Activated CD8-positive, alpha-beta memory T cell treated with anti-CD3 and anti-CD28 coated beads, Interleukin-2, amount 50 U/mL, for 48 hours (primary cell): ENCODE results near the gene TOP2B.

Experiments
- DNase-seq: peaks from one replicate; pipeline ENCODE4 v3.0.0-alpha.2; 2020

TOP2B gene

DNA sequence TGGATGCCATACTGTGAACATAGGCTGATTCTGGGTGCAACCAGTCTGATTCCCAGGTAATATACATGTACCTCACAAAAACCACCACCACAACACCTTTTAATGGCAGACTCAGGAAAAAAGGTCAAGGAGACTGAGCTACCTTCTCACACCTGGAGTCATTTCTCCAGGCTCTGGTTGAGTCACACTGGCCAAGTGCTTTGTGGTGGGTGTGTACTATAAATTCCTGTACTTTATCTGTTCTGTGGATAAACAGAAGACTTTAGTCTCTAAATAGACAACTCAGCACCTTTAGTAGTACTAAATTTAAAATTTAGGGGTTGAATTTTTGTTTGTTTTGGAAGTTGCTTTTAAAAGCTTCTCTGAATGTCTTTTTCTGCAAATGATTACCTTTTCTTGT is 46.7 kb downstream of the TOP2B start:
- DNase-seq: no peak

DNA sequence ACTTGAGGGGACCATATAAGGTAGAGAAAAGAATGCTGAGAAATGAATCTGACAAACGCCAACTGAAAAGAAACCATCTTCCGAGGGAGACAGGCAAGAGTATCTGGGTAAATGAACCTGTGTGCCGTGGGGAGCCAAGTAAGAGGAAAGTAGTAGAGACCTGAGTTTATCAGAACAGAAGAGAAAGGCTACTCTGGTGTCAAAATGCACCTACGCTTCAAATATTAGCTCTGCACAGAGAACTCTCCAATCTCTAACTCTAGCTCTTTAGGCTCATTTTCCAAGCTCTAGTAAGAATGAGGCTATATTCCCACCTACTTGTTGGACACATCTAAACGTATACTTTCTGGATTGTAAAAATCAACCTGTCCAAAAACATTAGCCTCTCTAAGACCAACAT is 53.5 kb downstream of the TOP2B start:
- DNase-seq: no peak

DNA sequence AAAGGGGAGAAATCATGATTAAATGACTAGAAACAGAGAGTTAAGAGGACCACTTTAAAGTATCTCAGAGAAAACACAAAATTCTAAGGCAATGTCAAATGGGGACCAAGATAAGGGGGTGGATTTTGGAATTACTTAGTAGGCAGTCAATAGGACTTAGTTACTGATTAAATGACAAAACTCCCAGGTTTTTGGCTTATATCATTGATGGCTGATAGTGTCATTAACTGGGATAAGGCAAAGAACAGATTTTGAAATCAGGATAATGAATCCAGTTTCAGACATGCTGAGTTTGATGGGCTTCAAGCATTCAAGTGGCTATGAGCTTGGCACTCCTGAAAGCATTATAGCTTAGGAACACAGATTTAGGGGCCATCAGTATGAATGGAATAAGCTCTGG is 53.9 kb downstream of the TOP2B start:
- no peak for DNase-seq

DNA sequence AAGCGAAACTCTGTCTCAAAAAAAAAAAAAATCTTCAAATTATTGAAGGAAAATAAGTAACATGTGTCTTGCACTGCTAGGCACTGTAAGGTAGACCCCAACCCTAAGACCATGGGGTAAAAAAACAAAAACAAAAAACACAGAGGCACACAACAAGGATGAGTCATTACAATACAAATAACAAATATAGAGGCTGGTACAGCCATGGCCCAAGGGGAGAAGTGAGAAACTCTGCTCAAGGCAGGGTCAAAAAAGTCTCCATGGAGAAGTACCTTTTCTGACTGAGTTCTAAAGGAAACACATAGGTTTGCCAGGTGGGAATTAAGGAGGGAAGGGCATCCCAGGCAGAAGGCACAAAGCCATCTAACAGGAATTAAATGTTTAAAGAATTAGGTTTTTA is 54.5 kb downstream of the TOP2B start:
- DNase-seq: no peak

DNA sequence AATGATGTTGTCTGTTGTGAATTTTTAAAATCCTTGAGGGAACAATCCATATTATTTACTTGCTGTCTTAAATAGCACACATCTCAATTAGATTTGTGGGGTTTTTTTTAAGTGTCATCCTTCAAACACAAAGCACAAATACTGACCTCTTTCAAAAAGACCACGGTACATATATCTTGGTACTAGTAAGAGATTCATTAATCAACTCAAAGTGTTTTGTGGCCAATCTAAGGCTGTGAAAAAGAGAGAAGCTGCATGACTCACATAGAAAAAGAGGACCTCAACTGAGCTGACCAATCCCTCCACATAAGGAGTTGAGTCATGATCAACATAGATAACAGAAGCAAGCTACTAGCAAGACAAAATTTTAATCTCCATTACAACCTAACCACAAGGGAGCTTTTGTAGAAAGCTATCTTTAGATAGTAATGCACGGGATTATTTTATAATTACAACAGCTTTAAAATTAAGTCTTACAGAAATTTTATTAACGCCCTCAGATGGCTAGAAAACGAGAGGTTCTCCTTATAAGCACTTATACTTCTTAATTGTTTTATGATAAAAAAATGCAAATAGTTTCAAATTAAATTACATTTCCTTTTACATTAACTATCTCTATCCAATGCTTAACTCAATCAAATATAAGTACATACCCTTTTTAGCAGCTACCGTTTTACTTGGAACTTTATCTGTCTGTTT is 60.5 kb downstream of the TOP2B start:
- DNase-seq: no peak

DNA sequence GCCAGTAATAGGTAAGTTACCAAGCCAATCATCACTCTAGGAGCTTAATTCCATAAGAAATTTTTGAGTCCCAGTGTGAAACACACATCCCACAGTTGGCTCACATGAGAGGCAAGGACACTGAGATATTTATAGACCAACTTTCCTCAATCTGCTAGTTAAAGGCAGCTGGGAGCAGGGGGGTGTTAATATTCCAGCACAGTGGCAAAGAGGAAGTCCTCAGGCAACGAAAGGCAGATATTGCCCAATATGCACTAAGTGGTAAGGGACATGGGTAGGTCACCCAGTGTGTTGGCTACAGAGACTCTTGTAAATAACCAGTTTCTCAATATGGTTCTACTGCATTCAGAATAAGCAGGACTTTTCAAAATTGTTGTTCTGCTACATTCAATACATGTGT is 61.0 kb downstream of the TOP2B start:
- DNase-seq: no peak

DNA sequence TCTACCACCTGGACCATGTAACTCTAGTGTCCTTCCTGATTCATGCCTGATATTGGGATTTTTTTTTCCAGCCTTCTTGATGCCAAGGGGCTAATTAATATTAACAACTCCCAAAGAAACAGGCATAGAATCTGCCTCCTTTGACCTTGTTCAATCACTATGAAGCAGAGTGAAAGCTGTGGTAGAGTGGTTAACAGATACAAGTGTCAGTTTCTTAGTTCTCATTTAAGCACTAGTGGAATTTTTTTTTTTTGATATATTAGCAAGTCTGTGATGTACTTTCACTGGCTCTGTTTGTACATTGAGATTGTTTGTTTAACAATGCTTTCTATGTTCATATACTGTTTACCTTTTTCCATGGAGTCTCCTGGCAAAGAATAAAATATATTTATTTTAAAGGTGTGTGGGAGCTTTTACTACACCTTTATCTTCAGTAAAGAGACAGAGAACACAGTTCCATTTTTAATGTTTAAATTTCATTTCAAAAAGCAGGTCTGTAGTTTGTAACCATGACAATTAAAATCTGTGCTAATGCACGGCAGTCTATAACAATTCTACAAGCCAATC is 67.1 kb downstream of the TOP2B start:
- no peak for DNase-seq

DNA sequence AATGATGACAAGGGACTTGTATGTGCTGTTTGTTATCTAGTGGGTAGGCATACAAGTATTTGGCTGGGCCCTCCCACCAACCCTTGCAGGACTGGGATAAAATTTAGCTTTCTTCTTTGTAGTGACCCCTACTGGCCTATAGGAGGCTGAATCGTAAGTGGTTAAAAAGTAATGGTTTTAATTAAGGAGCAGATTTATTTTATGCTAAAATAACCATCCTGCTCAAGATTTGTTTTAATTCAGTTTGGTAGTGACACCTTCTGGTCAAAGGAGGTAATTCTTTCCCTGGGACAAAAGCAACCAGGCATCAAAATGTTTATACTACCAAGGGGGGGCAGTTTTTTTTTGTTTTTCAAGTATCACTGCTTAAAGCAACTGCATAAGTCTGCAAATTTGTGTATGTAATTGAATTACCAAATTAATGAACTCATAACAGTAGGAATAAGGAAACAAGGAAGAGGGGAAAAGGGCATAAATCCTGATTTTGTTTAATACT is 70.7 kb downstream of the TOP2B start:
- DNase-seq: no peak

DNA sequence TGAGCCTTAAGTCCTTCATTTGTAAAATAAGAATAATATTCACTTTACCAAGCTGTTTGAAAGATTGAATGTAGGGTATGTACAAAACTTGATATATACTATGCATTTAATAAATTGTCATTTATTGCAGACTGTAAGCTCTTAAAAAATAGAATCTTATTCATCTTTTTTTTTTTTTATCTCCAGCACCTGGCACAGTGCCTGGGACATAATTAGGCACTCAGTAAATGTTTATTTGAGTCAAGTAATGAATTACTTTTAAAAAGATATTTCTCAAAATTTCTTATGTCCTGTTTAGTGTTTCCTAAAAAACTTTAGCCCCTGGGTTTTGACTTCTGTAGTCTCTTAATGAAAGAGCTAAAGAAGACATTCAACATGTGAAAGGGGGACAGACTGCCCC is 71.7 kb downstream of the TOP2B start:
- no peak for DNase-seq

DNA sequence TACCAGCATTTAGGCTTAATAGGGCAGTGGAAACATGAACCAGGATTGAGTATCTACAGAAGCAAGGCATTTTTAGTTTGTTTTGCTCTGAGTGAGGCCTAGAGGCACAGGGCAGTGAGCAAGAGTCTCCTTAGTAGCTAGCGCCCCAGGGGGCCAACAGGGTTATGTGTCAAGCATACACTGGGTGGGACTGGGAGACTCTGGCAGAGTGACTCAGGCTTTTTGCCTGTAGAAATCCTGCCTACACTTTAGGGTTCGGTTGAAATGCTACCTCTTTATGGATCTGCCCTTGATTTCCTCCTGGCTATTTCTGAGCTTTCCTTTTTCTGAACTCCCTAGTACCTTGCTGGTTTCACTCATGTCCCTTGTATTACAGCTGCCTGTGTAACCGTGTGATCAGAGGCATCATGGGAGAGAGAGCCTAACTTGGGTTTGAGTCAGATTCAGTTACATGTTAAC is 72.2 kb downstream of the TOP2B start:
- no peak for DNase-seq

DNA sequence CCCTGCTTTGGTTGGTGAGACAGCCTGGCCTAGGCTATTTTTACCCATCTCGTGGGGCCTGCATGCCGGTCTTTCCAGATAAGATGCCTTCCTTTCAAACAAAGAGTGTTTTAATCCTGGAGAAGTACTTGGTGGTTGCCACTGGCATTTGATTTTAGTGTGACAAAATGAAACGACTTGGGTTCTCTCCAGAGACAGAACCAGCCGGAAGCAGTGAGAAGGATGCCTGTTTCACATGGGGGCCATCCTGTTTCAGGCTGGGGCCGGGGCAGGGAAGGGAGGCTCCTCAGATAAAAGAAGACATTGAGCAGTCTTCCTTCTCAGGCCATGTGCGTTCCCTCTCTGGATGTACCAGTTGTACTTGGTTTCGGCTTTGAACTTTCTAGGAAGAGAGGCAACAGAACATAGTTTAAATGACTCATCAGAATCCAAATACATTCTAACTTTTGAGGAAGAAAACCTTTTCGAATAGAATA is 74.9 kb downstream of the TOP2B start:
- no peak for DNase-seq

DNA sequence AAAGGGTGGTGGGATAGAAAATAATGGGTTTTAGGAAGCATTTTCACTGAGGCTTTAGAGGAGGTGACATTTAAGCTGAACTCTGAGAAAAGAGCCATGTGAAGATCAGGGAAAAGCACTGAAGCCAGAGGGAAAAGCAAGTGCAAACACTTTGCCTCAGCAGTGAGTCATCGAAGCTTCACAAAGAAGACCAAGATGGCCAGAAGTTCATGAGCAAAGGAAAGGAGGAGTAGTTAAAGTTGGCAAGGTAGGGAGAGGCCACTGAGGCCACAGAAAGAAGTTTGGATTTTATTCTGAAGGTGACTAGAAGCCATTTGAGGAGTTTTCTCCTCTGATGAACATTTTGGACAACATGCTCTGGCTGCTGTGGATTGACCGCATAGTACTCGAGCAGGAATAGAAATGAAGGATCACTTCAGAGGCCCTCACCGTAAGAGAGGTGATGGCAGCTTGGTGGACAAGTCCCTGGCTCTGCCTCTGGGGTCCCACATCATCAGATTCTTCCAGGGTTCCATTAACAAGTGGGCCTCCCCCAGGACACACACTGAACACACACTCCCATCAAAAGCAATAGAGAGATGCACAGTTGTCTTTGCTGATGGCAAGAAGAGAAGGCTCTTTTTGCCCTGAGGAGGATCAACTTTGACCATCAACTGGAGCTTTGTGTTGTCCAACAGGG is 75.5 kb downstream of the TOP2B start:
- DNase-seq: no peak

DNA sequence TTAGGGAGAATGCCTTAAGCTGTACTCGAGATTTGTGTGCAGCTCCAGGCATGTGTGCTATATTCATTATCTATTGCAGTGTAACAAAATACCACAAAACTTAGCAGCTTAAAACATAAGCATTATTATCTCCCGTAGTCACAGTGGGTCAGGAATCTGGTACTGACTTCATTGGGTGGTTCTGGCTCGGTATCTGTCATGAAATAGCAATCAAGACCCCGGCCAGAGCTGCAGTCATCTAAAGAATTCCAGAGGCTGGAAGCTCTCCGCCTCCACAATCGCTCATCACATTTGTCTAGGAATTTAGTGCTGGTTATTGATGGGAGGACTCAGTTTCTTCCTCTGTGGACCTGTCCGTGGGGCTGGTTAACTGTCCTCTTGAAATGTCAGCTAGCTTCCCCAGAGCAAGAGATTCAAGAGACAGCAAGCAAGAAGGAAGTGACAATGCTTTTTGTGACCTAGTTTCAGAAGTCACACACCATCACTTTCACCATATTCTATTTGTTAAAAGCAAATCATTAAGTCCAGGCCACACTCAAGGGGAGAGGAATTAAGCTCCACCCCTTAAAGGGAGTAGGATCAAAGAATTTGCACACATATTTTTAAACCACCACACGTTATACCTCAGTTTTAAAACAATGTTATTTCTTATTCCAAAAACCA is 76.1 kb downstream of the TOP2B start:
- no peak for DNase-seq

DNA sequence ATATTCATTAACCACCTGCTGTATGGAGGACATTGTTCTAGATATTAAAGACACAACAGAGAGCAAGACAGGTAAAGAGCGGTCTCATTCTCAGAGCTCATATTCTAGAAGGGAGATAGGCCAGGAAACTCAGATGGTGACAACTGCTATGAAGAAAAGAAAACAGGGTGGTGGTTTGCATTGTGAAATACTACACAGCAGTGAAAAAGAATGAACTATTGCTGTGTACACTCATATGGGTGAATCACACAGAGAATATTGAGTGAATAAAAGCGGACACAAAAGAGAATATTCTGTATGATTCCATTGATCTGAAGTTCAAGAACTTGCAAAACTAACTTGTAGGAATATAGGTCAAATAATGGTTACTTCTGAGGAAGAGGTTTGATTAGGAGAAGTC is 76.7 kb downstream of the TOP2B start:
- DNase-seq: no peak

DNA sequence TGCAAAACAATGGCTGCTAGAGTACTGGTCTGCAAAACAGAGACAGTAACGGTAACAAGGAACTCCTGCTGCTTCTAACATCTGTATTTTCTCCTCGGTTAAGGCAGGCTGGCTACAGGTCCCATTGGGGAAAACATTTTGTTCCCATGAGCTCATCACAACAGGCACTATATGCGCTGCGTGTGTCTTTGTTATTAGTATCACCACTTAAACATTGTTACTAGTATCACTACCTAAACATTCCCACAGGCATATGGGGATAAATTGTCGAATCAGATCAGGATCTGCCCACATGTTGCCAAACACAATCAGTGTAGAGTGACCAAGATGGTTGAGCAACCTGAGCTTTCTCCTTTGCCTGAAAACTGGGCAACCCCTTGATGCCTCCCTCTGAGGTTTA is 77.2 kb downstream of the TOP2B start:
- DNase-seq: no peak

DNA sequence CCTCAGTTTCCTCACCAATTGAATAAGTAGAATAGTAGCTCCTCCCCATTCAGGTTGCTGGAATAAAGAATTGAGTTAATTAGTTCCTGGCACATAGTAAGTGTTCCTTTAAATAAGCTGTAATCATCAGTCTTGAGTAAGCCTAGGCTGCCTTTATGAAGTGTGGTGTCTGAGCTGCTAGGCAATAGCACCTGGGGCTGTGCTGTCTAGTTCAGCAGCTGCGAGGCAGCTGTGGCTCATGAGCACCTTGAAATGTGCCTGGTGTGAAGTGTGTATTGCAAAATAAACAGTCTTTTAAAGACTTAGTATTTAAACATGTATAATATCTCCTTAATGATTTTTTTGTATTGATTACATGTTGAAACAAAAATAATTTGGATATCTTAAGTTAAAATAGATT is 77.6 kb downstream of the TOP2B start:
- no peak for DNase-seq

DNA sequence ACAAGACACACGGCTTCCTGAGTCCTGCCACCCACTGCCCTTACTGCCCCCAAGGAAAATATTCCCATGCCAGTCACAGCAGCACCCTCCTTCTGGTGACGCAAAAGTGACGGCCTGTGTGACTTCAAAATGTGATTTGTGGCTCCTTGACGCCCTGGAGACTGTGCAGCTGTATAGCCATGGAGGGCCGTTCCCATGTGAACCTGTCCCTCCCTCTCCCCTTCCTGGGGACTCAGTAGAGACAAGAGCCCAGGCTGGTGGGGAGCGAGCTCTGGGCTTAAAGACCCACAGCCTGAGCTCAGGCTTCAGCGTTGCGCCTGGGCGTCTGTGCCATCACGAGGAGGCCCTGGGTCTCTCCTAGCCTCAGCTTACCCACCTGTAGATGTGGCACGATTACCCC is 78.2 kb downstream of the TOP2B start:
- no peak for DNase-seq

DNA sequence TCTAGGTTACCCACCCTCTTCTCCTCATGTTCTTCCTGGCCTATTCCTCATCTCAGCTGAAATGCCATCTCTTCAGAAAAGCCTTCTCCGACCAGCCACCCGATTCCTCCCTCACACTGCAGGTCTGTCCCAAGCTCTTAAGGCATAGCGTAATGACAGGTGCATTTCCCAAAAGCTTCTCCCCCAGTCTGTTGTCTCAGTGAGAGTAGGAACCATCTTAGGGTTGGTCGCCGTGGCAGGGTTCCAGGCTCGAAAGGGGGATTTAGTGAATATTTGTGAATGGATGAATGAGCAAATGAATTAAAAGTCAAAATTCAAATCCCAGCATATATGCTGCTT is 78.6 kb downstream of the TOP2B start:
- no peak for DNase-seq

DNA sequence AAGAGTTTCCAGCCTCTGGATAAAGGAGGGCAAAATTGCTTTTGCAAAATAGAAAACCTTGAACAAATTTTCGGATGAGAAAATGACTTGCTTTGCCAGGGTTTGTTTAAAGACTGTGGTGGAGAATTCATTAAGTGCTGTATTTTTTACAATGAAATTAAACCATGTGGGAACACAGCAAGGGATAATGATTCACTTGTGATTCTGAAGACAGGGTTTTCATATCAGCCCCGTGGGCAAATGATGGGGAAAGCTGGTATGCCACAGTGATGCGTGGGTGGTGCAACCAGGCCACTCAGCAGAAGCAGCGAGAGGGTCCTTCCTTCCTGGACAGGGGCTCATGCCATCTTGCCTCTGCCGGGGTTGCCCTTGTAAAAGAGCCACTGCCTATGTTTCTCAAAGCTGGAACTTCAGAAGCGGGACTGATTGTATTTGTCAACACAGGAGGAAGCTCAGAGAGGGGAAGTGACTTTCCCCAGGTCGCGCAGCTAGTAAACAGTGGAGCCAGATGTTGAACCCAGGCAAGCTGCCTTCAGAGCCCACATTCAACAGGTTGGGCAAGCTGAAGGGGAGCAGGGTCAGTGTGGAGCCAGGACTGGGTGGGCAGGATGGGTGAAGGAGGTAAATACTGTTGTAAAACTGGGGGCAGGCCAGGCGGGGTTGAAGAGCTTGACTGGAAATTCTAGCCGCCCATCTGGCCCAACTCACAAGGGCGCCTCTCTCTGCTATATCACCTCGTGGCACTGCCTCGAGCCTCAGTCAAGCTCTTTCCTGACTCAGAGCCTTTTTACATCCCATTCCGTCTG is 79.1 kb downstream of the TOP2B start:
- no peak for DNase-seq

DNA sequence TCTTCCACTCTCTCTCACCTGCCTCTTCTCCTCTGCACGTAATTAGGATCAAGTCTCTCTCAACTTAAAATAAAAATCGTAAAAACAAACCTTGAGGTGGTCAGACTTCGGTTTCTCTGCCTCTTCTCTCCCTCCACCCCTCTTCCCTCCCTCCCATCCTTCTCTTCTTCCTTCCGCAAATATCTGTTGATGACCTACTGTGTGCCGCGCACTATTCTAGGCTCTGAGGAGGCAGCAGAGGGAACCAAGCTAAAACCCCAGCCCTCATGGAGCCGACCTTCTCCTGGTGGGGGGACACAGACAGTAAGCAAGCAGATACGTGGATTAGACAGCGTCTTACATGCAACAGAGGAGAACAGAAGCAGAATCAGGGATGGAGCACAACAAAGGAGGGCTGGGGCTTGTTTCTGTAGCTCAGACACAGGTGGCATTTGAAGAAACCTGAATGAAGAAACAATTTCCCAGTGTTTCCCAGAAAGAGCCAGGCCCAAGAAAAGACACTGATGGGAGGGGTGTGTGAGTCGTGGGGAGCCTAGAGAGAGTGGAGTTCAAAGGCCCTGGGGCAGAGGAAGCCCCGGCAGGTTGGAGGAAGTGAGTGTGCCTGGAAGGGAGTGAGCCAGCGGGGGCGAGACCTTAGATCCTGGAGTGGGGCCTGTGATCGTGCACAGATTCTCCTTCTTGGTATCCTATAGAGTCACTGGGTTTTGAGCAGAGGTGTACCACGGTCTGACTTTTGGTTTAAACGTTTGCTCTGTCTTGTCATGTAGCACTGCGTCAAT is 80.5 kb downstream of the TOP2B start:
- no peak for DNase-seq

DNA sequence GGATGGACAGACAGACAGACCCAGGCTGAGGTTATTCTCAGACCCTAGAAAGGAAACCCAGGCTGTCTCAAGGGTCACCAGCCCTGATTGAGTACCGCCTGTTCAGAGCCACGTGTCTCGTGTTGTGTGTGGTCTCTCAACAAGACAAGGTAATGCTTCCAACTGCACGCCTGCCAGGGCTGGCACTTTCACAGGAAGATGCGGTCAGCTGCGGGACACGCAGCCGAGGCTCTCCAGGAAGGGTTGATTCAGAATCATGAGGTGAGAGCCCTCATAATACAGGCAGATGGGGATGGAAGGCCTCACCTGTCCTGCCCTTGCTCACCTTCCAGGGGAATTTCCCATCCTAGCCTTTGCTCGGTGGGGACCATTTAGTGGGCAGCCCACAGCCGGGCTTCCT is 81.4 kb downstream of the TOP2B start:
- no peak for DNase-seq

DNA sequence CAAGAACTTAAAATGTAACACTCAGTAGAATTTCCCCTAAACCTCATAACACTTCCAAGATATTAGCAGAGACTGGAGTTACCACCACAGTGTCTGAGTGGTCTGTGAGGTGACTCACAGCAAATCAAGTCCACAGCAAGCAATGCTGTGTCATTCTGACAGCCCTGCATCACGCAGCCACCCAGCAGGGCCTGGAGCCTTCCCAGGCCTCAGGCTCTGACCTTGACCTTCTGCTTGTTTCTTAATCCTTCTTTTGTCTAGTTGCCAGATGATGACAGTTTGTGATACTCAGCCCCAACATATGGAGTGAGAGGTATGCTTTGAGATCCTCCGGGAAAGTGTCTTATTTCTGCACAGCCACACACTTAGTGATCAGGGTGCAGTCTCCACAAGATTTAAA is 82.5 kb downstream of the TOP2B start:
- DNase-seq: no peak
